ENCODE data around the gene RAB8B. TPM values are rescaled to one million over a fixed set of nuclear protein-coding genes. Genes with fewer than 3 reads are reported as not detected.
A peak's percentile ranks its signal among the peaks of the same experiment; 100 is the strongest.

Gene RAB8B
- total and polyA plus RNA-seq, 10 of the 15 experiments (the other 5 are each of a cell fraction or from before 2014, with no cell fraction given): 17.8 to 104 (median 65.1) TPM

DNA sequence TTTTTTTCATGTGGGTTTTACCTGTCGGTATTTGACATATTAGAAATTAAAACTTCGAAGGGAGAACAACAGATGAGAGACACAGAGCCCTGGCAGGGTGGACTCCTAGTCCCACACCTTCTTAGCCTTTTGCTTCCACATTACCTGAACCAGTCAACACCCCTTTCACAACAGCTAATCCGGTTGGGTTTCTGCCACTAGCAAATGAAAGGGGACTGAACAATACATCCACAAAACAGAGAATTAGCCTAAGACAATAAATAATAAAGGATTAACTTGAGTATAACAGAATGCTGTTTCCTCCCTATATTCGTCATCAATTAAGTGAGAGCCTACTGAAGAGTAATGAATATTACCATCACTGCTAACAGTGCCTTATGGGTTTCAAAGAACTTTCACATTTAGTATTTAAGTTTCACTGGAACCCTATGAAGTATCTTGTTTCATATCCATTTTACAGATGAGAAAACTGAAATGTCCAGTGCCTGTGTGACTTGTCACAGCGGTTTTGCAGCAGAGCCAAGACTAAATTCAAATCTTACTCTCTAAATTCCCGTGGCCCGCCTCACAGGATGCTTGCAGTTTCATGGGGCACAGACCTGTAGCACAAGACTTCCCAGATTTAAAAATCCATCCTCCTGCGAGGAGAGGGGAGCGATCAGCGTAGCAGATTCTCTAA, 1.0 kb upstream of the RAB8B start:
- no peaks in the 10 kb centered on the region for H3K9me3 ChIP-seq (replicated peaks; ENCODE audit: control insufficient read depth, insufficient read depth, low read length)
- H4K20me1 ChIP-seq (ENCODE audit: control insufficient read depth, insufficient read depth): no peaks in the 10 kb centered on the region
- H3K27ac ChIP-seq (ENCODE audit: control insufficient read depth, insufficient read depth): peak overlapping the region; percentile 39
- SMC1A ChIA-PET (ENCODE audit: uncharacterized antibody, unreplicated experiment): interaction anchor here (0.7 to 1.8 kb wide), 8 partner anchors 17 to 90 kb away, joined by 3 to 8 read pairs (median 3); no protein-coding TSS in a partner anchor
- peaks cover 40% of the 10 kb centered on the region for H3K79me2 ChIP-seq (ENCODE audit: control insufficient read depth, insufficient read depth, low read length)
- RAD21 ChIA-PET (ENCODE audit: unreplicated experiment): interaction anchor here (1.4 to 3.5 kb wide), 4 partner anchors 11 to 88 kb away, joined by 3 to 13 read pairs (median 4); no protein-coding TSS in a partner anchor
- peak; percentile 74 for FAIRE-seq
- no peak for DNase-seq (ENCODE audit: low read depth, low spot score)
- no peaks in the 10 kb centered on the region for H3K27me3 ChIP-seq (replicated peaks in 1 of 2; ENCODE audit: control insufficient read depth in 2 of 2, insufficient read depth in 2 of 2, low read length in 1 of 2)
- in situ Hi-C loops (cut with MboI): no loop called here
- H3K4me1 ChIP-seq (ENCODE audit: control insufficient read depth, insufficient read depth, low read length): peaks cover 15% of the 10 kb centered on the region
- H3K9ac ChIP-seq (ENCODE audit: control insufficient read depth, insufficient read depth, low read length): peak overlapping the region; percentile 75
- peak overlapping the region; percentile 80 for H2AFZ ChIP-seq (ENCODE audit: control insufficient read depth, low read depth, low read length)
- POLR2A ChIA-PET: interaction anchor here (0.6 to 2.5 kb wide), 5 partner anchors 9 to 51 kb away, joined by 3 to 16 read pairs (median 5); partner anchors contain the start of gene RPS27L
- CTCF ChIA-PET: interaction anchor here (0.9 to 1.0 kb wide), 2 partner anchors 22 kb away, joined by 3 read pairs; no protein-coding TSS in a partner anchor
- intact Hi-C loops (cut with micrococcal nuclease; ENCODE audit: unreplicated experiment): loop anchor here (2.0 kb wide), 2 partner anchors 32 to 68 kb away; partner anchors contain the start of gene RPS27L
- H3K4me2 ChIP-seq (ENCODE audit: control insufficient read depth, insufficient read depth): peak overlapping the region; percentile 64
- peak; percentile 48 for ATAC-seq
- WGBS (ENCODE audit: insufficient coverage, insufficient replicate concordance, low lambda C conversion rate, missing lambda C conversion rate): 8% methylated on average over 10 of the region's 10 CpGs
- peak overlapping the region; percentile 80 for H3K4me3 ChIP-seq
- no peaks in the 10 kb centered on the region for H3K36me3 ChIP-seq (ENCODE audit: control insufficient read depth in 2 of 2, insufficient read depth in 2 of 2, low read length in 1 of 2)
- BruUV-seq (replicated peaks): no TSS peak
- TF ChIP-seq JUNB (IDR thresholded peaks at IDR 0.05): peak; percentile 69
- TF ChIP-seq MTA2 (IDR thresholded peaks at IDR 0.05; ENCODE audit: low read depth): peak; percentile 44; the same call in 1 of the 2 replicates
- peak; percentile 53; the same call in 1 of the 2 replicates for TF ChIP-seq MTA3 (IDR thresholded peaks at IDR 0.05; ENCODE audit: borderline replicate concordance, low read length)
- peak; percentile 57 for TF ChIP-seq RUNX3 (IDR thresholded peaks at IDR 0.05; ENCODE audit: low read length)
- TF ChIP-seq ZNF622 (IDR thresholded peaks at IDR 0.05): no peak
- TF ChIP-seq CHD2 (IDR thresholded peaks at IDR 0.05; ENCODE audit: borderline replicate concordance, low read depth, low read length): no peak
- no peak for TF ChIP-seq KAT2A (conservative IDR thresholded peaks at IDR 0.05; ENCODE audit: control insufficient read depth, low read depth, low read length)
- peak in 1 of 2 experiments; percentile 35; a peak in 1 of 4 replicates for TF ChIP-seq ETV6 (conservative IDR thresholded peaks at IDR 0.05 in 1 of 2, IDR thresholded peaks at IDR 0.05 in 1 of 2; ENCODE audit: borderline replicate concordance in 1 of 2, low read depth in 1 of 2)
- no peak for TF ChIP-seq TBL1XR1 (IDR thresholded peaks at IDR 0.05; ENCODE audit: low read depth, low read length)
- TF ChIP-seq EP300 (IDR thresholded peaks at IDR 0.05; ENCODE audit: borderline replicate concordance in 1 of 2, control insufficient read depth in 1 of 2, low read depth in 2 of 2, low read length in 2 of 2): peak in 1 of 2 experiments; percentile 43; a peak in 1 of 4 replicates
- peak; percentile 40; the same call in 1 of the 2 replicates for TF ChIP-seq CREB1 (IDR thresholded peaks at IDR 0.05; ENCODE audit: low read depth)
- TF ChIP-seq KLF5 (IDR thresholded peaks at IDR 0.05; ENCODE audit: partially characterized antibody): peak; percentile 17
- no peak for TF ChIP-seq CBX5 (IDR thresholded peaks at IDR 0.05; ENCODE audit: low read depth)
- peak; percentile 39; the same call in 1 of the 2 replicates for TF ChIP-seq ATF7 (IDR thresholded peaks at IDR 0.05; ENCODE audit: low read depth)
- TF ChIP-seq, protein P1, sequence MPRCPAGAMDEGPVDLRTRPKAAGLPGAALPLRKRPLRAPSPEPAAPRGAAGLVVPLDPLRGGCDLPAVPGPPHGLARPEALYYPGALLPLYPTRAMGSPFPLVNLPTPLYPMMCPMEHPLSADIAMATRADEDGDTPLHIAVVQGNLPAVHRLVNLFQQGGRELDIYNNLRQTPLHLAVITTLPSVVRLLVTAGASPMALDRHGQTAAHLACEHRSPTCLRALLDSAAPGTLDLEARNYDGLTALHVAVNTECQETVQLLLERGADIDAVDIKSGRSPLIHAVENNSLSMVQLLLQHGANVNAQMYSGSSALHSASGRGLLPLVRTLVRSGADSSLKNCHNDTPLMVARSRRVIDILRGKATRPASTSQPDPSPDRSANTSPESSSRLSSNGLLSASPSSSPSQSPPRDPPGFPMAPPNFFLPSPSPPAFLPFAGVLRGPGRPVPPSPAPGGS (IDR thresholded peaks at IDR 0.05; ENCODE audit: borderline replicate concordance, insufficient read depth, low read depth, low read length, poor library complexity, severe bottlenecking): no peak
- no peak for TF ChIP-seq SRF (IDR thresholded peaks at IDR 0.05; ENCODE audit: low read depth in 2 of 2, low read length in 2 of 2)
- TF ChIP-seq STAT1 (conservative IDR thresholded peaks at IDR 0.05): no peak
- peak; percentile 60; the same call in 1 of the 2 replicates for TF ChIP-seq ZNF217 (IDR thresholded peaks at IDR 0.05)
- 0 out of 2 replicates have a peak, but pooled peaks have one; percentile 6 for TF ChIP-seq DPF2 (IDR thresholded peaks at IDR 0.05)
- TF ChIP-seq, protein P2, sequence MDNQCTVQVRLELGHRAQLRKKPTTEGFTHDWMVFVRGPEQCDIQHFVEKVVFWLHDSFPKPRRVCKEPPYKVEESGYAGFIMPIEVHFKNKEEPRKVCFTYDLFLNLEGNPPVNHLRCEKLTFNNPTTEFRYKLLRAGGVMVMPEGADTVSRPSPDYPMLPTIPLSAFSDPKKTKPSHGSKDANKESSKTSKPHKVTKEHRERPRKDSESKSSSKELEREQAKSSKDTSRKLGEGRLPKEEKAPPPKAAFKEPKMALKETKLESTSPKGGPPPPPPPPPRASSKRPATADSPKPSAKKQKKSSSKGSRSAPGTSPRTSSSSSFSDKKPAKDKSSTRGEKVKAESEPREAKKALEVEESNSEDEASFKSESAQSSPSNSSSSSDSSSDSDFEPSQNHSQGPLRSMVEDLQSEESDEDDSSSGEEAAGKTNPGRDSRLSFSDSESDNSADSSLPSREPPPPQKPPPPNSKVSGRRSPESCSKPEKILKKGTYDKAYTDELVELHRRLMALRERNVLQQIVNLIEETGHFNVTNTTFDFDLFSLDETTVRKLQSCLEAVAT (IDR thresholded peaks at IDR 0.05): no peak

Measured in GM12878 (cell line).